HG03066 (cell line): ENCODE data around the gene TNFRSF4.

Experiments
- ATAC-seq: cut with Tn5 transposase; IDR thresholded peaks from one replicate; pipeline ENCODE4 v1.9.1; 2021; ENCODE audit warnings: low read depth; ENCODE audit not compliant: unreplicated experiment

Gene TNFRSF4

GRCh38 chr1:1245817-1246576 lies 32.0 kb upstream of the TNFRSF4 start:
- no peak for ATAC-seq

GRCh38 chr1:1245178-1245816 lies 31.3 kb upstream of the TNFRSF4 start:
- no peak for ATAC-seq

- ATAC-seq, result no peak
These were observed 30.3 kb upstream of the TNFRSF4 start for GRCh38 chr1:1244192-1244811.

GRCh38 chr1:1243807-1244191 lies 29.8 kb upstream of the TNFRSF4 start:
- ATAC-seq, result no peak

- ATAC-seq, result no peak
These were observed 29.3 kb upstream of the TNFRSF4 start for GRCh38 chr1:1243266-1243660.

- ATAC-seq, result no peak
These were observed 28.7 kb upstream of the TNFRSF4 start for GRCh38 chr1:1242461-1243265.

- no peak for ATAC-seq
These were observed 27.8 kb upstream of the TNFRSF4 start for GRCh38 chr1:1241588-1242219.

GRCh38 chr1:1240822-1241587 lies 27.1 kb upstream of the TNFRSF4 start:
- no peak for ATAC-seq

GRCh38 chr1:1240348-1240732 lies 26.4 kb upstream of the TNFRSF4 start:
- no peak for ATAC-seq

- no peak for ATAC-seq
These were observed 25.8 kb upstream of the TNFRSF4 start for GRCh38 chr1:1239614-1240347.

GRCh38 chr1:1239227-1239613 lies 25.3 kb upstream of the TNFRSF4 start:
- no peak for ATAC-seq

GRCh38 chr1:1238702-1239178 lies 24.8 kb upstream of the TNFRSF4 start:
- ATAC-seq, result no peak

GRCh38 chr1:1237874-1238701 lies 24.1 kb upstream of the TNFRSF4 start:
- no peak for ATAC-seq

GRCh38 chr1:1236945-1237873 lies 23.3 kb upstream of the TNFRSF4 start:
- ATAC-seq, result no peak

- no peak for ATAC-seq
These were observed 22.3 kb upstream of the TNFRSF4 start for GRCh38 chr1:1236176-1236763.

GRCh38 chr1:1235016-1235744 lies 21.2 kb upstream of the TNFRSF4 start:
- no peak for ATAC-seq
